ENCODE measurements around the gene CTU1. TPM values are rescaled to one million over a fixed set of nuclear protein-coding genes. Genes with fewer than 3 reads are reported as not detected.

CTU1 gene
- total RNA-seq, 2 experiments from 2014 or later: 1.4 to 1.6 TPM

- CTCF ChIA-PET: no interaction called here
- H3K36me3 Mint-ChIP-seq (ENCODE audit: low read depth): no peaks in the 10 kb centered on the region
- Histone ChIP-seq H3K4me3 (ENCODE audit: low read length) (no peak within 1 kb of the TSS), H3K27ac (ENCODE audit: low read depth in 1 of 2, low read length in 2 of 2) (no peak within 1 kb of the TSS), H3K9me3 (ENCODE audit: control insufficient read depth in 1 of 2, insufficient read depth in 1 of 2, low read length in 2 of 2) (no peaks in the 10 kb centered on the region), H3K27me3 (ENCODE audit: control insufficient read depth in 1 of 2, insufficient read depth in 2 of 2, low read length in 2 of 2) (no peaks in the 10 kb centered on the region), H3K36me3 (ENCODE audit: insufficient read depth, low read length) (no peaks in the 10 kb centered on the region), H3K4me1 (ENCODE audit: insufficient read depth, low read length) (no peaks in the 10 kb centered on the region)
- H3K4me1 Mint-ChIP-seq (ENCODE audit: low read depth): no peaks in the 10 kb centered on the region
- H3K27ac Mint-ChIP-seq: no peak within 1 kb of the TSS
- intact Hi-C loops (cut with DNase I, micrococcal nuclease): no loop called here
- H3K27me3 Mint-ChIP-seq: peaks cover 6% of the 10 kb centered on the region
- POLR2A ChIA-PET: no interaction called here
- no peak for TF ChIP-seq CTCF (IDR thresholded peaks at IDR 0.05)
- ATAC-seq (ENCODE audit: poor library complexity) (no peak), DNase-seq (no peak)
- no peaks in the 10 kb centered on the region for H3K9me3 Mint-ChIP-seq
- H3K4me3 Mint-ChIP-seq: no peak within 1 kb of the TSS
Observed at GRCh38 chr19:51082611-51083010, 25.6 kb downstream of the CTU1 start, which contains the start of gene KLK14. Gene KLK14 (minus strand): TSS chr19:51082887. CDS start chr19:51082614, 273 bp downstream.

- Mint-ChIP-seq H3K36me3 (ENCODE audit: low read depth) (no peaks in the 10 kb centered on the region), H3K27ac (no peak overlapping the region), H3K4me3 (no peak overlapping the region), H3K9me3 (no peaks in the 10 kb centered on the region), H3K4me1 (ENCODE audit: low read depth) (no peaks in the 10 kb centered on the region), H3K27me3 (peaks cover 6% of the 10 kb centered on the region)
- H3K4me1 ChIP-seq (ENCODE audit: insufficient read depth, low read length): no peaks in the 10 kb centered on the region
- ATAC-seq (ENCODE audit: poor library complexity) (no peak), DNase-seq (no peak)
- no peaks in the 10 kb centered on the region for H3K36me3 ChIP-seq (ENCODE audit: insufficient read depth, low read length)
- no peak overlapping the region for H3K4me3 ChIP-seq (ENCODE audit: low read length)
- no peak overlapping the region for H3K27ac ChIP-seq (ENCODE audit: low read depth in 1 of 2, low read length in 2 of 2)
- no peak for TF ChIP-seq CTCF (IDR thresholded peaks at IDR 0.05)
- no peaks in the 10 kb centered on the region for H3K9me3 ChIP-seq (ENCODE audit: control insufficient read depth in 1 of 2, insufficient read depth in 1 of 2, low read length in 2 of 2)
- CTCF ChIA-PET: no interaction called here
- POLR2A ChIA-PET: no interaction called here
- intact Hi-C loops (cut with DNase I, micrococcal nuclease): no loop called here
- no peaks in the 10 kb centered on the region for H3K27me3 ChIP-seq (ENCODE audit: control insufficient read depth in 1 of 2, insufficient read depth in 2 of 2, low read length in 2 of 2)
Observed at GRCh38 chr19:51081476-51081875, 26.7 kb downstream of the CTU1 start.

DNA sequence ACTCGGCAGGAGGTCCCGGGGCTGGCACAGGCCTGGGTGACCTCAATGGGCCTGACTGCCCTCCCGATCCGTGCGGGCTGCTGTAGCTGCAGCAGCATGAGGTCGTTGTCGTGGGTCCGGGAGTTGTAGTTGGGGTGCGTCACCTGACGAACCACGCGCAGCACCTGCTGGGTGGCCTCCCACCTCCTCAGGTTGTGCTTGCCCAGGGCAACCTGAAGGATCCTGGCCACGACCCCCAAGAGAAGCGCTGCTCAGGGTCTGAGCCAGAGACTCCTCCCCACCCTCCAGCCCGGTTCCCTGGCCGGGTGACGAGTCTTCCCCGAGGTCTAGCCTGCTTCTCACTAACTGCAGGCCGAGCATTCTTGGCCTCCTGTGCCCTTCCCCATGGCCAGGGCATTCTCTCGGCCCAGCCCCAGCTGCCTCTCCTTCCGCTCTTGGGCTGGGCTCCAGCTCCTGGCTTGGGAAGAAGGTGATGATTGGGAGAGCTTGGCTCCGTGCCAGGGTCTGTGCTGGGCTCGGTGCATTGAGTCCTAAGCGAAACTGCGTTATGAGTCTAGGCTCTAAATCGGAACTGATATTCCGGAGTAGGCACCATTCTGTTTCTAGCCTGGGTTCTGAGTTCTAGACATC is 28.6 kb downstream of the CTU1 start:
- intact Hi-C loops (cut with DNase I, micrococcal nuclease): no loop called here
- Histone ChIP-seq H3K4me1 (ENCODE audit: insufficient read depth, low read length) (no peaks in the 10 kb centered on the region), H3K27ac (ENCODE audit: low read depth in 1 of 2, low read length in 2 of 2) (no peak overlapping the region), H3K9me3 (ENCODE audit: control insufficient read depth in 1 of 2, insufficient read depth in 1 of 2, low read length in 2 of 2) (peaks cover 0 to 2% of the 10 kb centered on the region in 2 experiments), H3K36me3 (ENCODE audit: insufficient read depth, low read length) (no peaks in the 10 kb centered on the region), H3K4me3 (ENCODE audit: low read length) (no peak overlapping the region), H3K27me3 (ENCODE audit: control insufficient read depth in 1 of 2, insufficient read depth in 2 of 2, low read length in 2 of 2) (no peaks in the 10 kb centered on the region)
- H3K4me3 Mint-ChIP-seq: no peak overlapping the region
- no peaks in the 10 kb centered on the region for H3K9me3 Mint-ChIP-seq
- H3K4me1 Mint-ChIP-seq (ENCODE audit: low read depth): no peaks in the 10 kb centered on the region
- DNase-seq: no peak
- TF ChIP-seq CTCF (IDR thresholded peaks at IDR 0.05): no peak
- H3K27me3 Mint-ChIP-seq: peaks cover 6% of the 10 kb centered on the region
- H3K27ac Mint-ChIP-seq: no peak overlapping the region
- ATAC-seq (ENCODE audit: poor library complexity): no peak
- CTCF ChIA-PET: no interaction called here
- H3K36me3 Mint-ChIP-seq (ENCODE audit: low read depth): no peaks in the 10 kb centered on the region
- POLR2A ChIA-PET: no interaction called here
